NCI-H2171 (cell line): ENCODE measurements around the gene TICAM1.
"Not testable (repeated sequence)": the region's sequence is repeated elsewhere in the genome, so short reads cannot be mapped to it uniquely, and the experiment has no call there.

Experiments used
- DNase-seq: peaks from one replicate; lab custom pipeline; 2025; lab: John Stamatoyannopoulos, UW

The TICAM1 gene

DNA sequence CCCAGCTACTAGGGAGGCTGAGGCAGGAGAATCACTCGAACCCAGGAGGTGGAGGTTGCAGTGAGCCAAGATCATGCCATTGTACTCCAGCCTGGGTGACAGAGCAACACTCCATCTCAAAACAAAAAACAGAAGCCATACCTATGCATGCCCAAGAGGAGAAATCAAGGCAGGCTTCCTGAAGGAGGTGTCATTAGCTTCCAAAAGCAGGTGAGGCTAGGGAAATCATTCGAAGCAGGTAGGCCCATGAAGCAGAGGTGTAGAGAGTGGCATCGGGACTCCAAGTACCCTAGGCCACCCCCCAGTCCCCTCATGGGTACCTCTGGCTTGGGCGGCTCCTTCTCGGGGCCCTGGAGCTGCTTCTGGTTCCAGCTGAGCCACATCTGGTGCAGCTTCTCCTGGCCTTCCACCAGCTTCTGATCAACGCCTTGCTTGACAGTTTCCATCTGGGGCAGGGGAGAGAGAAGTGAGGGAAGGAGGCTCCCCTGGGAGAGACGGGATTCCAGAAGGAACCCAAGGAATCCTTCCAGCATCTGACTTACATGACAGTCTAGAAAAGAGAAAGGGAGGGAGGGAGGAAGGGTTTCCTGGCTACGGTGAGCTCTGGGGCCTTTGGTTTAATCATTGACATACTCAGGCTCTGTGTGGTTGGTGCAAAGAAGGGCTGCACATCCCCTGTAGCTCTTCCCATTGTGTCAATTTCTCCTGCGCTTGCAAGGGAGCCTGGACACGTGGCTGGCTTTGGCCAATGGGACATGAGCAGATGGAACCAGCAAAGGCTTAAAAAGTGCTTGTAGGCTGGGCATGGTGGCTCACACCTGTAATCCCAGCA lies 13.1 kb upstream of the TICAM1 start:
- no peak for DNase-seq

DNA sequence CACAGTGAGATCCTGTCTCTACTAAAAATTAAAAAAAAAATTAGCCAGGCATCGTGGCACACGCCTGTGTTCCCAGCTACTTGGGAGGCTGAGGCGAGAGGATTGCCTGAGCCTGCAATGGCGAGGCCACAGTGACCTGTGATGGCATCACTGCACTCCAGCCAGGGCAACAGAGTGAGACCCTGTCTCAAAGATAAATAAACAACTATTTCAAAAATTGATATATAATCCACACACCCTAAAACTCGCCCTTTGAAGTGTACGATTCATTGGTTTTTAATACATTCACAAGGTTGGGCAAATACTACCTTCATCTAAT lies 12.1 kb upstream of the TICAM1 start:
- DNase-seq = no peak

DNA sequence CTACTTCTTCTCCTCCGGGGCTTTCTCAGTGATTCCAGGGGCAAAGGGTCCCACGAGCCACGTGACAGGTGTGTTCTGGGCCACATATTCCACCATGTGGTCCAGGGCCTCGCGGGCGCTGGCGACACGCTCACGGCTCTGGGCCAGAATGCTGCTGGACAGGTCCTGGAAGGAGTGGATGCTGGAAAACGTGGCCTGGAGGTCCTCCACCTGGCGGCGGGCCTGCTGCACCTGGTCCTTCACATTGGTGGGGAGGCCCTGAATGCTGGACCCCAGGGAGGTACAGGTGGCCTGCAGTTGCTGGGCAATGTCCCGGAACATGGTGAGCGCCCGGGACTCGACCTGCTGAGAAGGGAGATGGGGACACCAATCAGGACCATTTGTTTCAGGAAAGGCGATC lies 7.7 kb upstream of the TICAM1 start:
- no peak for DNase-seq

DNA sequence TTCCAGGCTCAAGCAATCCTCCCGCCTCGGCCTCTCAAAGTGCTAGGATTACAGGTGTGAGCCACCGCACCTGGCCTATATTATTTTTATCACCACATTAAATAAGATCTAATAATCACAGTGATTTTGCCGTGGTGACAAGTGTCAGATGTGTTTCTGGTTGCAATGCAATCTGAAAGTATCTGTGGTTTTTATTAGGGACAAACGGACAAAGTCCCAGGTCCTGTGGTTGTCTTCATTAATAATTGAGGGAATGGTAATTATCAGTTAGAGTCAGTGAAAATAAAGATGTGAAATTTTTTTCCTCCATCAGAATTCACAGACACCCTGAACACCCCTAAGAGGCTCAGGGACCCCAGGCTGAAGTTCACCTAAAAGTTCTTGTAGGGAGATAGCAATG lies 1.3 kb upstream of the TICAM1 start:
- no peak for DNase-seq

DNA sequence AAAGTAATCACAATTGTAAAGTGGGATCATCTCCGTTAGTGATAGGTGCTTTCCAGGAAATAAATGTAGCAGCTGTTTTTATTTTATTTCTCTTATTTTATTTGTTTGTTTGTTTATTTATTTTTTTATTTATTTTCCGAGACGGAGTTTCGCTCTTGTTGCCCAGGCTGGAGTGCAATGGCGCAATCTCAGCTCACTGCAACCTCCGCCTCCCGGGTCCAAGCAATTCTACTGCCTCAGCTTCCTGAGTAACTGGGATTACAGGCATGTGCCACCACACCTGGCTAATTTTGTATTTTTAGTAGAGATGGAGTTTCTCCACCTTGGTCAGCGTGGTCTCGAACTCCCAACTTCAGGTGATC lies 448 bp upstream of the TICAM1 start:
- DNase-seq = not testable (repeated sequence)

DNA sequence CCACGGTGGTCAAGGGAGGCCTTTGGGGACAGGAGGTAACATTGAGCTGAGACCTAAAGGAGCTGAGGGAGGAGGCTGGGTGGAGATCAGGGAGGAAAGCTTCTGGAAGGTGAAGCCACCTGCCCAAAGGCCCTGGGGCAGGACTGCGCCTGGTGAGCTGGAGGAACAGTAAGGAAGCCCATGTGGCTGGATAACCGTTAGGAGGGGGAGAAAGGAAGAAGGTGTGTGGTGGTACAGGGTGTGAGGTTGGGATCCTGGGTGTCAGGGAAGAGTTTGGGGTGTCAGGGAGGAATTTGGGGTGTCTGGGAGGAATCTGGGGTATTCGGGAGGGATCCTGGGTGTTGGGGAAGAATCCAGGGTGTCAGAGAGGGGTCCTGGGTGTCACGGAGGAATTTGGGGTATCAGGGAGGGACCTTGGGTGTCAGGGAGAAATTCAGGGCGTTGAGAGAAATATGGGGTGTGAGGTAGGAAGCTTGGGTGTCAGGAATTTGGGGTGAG lies 695 bp downstream of the TICAM1 start:
- DNase-seq = no peak

DNA sequence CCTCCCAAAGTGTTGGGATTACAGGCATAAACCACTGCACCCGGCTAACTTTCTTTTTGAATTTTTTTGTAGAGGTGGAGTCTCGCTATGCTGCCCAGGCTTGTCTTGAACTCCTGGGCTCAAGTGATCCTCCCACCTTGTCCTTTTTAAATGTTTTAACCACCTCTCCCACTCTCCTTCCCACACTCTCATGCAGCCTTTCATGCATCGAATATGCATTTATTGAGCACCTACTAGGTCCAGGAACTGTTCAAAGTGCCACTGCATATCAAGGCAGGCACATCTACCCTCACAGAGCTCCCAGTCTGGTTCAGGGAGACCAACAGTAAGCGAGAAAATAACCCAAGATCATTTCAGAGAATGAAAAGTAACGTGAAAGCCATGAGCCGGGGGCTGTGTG lies 1.2 kb downstream of the TICAM1 start:
- no peak for DNase-seq

DNA sequence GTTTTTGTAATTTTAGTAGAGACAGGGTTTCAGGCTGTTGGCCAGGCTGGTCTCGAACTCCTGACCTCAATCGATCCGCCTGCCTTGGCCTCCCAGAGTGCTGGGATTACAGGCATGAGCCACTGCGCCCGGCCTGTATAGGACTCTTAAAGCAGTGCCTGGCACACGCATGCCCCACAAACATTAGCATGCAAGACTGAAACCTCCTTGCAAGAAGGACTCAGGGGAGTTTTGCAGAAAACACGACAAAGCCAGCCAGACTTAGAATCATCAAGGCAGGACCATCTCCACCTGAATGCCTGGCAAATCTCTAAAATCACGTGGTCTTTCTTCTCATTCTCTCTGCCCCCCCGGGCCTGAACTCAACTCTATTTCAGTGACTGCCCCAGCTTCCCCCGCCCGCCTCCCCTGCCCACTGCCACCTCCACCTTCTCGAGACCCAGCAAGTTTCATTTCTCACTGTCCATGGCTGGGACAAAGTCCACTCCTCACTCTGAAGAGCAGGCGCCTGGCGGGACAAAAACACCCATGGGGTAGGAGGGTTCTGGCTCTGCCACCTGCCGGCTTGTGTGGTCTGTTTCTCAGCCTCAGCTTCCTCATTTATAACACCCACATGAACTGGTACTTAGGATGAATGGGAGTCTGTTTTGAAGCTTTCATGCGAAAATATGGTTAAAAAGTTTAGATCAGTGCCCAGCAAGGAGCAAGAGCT lies 2.4 kb downstream of the TICAM1 start:
- no peak for DNase-seq

DNA sequence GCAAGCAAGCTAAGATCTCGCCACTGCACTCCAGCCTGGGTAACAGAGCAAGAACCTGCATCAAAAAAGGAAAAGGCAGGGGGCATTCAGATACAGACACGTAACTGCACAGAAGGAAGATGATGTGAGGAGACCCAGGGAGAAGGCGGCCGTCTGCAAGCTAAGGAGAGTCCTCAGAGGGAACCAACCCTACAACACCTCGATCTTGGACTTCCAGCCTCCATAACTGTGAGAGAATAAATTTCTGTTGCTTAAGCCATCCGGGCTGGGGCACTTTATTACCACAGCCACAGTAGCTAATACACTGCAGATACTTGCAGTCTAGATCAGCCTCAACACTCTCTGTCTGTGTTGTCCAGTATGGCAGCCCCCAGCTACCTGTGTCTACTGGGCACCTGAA lies 7.9 kb downstream of the TICAM1 start:
- no peak for DNase-seq

DNA sequence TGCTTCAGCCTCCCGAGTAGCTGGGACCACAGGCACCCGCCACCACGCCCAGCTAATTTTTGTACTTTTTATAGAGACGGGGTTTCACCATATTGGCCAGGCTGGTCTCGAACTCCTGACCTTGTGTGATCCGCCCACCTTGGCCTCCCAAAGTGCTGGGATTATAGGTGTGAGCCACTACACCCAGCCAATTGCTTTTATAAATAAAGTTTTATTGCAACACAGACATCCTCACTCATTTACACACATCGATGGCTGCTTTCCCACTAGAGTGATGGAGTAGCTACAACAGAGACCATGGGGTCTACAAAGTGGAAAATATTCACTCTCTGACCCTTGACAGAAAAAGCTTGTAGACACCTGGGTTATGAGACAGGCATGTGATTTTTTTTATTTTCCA lies 9.2 kb downstream of the TICAM1 start:
- DNase-seq = not testable (repeated sequence)

DNA sequence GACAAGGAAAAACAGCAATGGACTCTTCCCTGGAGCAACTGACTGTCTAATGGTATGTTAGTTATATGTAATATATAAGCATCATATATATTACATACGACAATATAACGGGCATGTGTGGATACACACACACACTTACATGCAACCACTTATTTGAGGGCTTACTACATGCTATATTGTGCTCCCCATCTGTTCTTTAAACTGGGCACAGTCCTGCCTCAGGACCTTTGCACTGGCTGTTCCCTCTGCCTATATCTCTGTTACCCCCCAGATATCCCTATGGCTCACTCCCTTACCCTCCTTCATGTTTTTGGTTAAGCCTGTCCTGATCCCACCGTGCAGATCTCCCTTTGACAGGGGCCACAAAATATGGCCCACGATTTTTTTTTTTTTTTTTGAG lies 10.2 kb downstream of the TICAM1 start:
- no peak for DNase-seq

DNA sequence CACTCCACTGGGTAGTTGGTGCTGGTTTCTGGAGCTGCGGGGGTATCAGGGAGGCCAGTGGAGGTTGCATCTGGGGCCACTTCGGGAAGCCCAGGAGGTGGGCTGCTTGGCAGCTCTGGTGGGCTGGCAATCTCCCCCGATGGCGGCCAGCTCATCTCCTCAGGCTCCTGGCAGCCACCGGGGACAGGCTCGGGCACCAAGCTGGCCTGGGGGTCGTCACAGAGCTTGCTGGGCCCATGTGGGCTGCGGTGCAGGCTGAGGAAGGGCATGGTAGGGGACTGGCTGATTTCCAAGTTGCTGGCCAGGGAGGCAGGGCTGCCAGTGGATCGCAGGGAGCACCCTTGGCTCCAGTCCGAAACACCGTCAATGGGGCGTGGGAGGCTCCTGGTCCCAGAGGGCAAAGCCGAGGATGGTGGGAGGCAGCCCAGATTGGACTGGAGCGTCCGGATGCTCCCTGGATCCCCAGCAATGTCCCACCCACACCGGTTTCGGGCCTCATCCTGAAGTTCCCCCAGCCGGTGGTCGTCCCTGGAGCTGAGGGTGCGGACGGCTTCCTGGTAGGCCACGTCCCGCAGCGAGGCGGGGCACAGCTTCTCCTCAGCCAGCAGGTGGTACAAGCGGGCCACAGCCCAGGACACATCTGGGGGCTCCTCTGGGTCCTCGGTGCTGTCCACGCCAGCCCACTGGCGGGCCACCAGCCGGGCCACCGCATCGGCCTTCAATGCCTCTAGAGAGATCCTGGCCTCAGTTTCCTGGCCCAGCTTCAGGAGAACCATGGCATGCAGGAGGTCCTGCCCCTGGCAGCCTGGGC lies 13.8 kb downstream of the TICAM1 start:
- no peak for DNase-seq

DNA sequence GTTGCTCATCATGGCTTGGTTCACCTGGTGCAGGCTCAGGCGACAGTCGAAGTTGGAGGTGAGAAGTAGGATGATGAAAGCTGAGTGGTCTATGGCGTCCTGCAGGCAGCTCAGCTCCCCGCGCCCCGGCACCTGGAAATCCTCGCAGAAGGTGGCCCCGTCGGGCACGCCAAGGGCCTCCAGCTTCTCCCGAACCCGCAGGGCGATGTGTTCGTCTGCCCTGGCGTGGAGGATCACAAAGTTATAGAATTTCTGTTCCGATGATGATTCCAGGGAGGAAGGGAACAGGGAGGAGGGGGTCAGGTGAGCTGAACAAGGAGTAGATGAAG lies 14.6 kb downstream of the TICAM1 start:
- DNase-seq = no peak

DNA sequence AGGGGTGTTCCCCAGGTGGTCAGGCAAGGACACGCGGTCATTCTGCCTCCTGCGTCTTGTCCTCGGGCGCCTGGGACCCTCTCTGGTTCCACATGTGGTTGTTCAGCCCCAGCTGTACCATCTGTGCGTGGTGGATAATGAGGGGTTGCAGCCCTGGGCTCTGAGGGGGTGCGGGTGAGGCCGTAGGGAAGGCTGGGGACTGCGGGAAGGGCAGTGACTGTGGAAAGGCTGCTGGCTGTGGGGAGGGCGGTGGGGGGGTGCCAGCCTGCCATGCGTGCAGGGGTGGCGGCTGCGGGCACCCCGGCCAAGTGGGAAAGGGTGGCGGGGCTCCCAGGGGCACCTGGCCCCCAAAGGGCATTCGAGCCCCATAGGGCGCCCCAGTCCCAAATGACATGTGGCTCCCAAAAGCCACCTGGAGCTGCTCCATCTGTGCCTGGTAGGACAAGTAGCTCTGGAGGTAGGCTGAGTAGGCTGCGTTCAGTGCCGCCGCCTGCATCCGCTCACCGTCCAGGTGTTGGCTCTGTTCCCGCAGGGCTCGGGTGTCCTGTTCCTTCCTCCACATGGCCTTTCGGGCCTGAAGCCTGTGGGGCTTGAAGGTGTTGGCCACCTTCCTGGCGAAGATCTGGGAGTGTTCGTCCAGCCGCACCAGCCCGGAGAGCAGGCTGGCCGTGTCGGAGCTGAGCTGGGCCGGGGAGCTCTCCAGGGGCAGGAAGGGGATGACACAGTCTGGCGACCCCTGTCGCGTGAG lies 15.1 kb downstream of the TICAM1 start:
- no peak for DNase-seq

DNA sequence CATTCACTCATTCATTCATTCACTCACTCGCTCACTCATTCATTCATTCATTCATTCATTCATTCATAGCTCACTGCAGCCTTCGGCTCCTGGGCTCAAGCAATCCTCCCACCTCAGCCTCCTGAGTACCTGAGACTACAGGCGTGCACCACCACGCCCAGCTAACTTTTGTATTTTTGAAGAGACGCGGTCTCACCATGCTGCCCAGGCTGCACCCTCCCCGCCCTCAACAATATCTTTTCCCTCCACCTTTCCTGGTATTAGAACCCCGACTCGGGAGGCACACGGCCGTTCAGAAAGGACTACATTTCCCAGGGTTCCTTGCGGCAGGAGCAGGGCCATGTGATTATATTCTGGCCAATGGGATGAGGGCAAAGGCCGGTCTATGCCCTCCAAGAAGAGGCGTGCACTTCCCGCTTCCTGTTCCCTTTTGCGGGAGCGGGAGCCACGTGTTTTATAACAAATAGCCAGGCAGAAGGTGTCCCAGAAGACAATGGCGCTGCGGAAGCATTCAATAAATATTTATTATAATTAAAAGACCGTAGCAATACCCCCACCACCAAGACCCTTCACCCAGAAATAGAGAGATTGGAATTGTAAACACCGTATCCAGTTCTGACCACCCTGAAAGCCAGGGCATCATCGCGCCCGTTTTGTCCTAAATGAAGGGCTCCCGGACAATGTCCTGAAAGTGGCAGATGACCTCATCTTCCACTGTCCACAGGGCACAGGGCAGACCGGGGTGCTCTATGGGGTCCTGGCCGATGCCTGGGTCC lies 15.9 kb downstream of the TICAM1 start:
- DNase-seq = peak; percentile 95

DNA sequence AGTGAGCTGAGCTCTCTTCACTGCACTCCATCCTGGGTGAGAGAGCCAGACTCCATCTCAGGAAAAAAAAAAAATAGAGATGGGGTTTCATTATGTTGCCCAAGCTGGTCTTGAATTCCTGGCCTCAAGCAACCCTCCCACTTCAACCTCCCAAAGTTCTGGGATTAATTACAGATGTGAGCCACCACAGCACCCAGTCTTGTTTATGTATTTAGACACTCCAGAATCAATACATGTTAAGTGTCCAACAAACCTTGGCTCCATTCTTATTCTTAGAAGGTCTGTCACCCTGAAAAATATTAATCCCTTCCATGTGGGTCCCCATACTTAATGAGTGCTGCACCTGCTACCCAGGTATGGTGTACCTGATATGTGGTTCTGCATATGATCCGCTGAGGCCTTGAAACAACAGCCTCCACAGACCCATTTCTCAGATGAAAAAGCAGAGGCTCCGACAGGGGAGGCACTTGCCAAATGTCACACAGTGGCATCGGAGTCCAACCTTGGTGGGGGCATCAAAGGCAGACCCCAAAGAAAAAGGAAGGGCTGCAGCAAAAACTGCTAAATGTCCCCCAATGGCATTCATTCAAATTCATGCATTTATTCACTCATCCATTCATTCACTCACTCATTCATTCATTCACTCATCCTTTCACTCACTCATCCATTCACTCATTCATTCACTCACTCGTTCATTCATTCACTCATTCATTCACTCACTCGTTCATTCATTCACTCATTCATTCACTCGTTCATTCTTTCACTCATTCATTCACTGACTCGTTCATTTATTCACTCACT lies 16.7 kb downstream of the TICAM1 start:
- DNase-seq = no peak

DNA sequence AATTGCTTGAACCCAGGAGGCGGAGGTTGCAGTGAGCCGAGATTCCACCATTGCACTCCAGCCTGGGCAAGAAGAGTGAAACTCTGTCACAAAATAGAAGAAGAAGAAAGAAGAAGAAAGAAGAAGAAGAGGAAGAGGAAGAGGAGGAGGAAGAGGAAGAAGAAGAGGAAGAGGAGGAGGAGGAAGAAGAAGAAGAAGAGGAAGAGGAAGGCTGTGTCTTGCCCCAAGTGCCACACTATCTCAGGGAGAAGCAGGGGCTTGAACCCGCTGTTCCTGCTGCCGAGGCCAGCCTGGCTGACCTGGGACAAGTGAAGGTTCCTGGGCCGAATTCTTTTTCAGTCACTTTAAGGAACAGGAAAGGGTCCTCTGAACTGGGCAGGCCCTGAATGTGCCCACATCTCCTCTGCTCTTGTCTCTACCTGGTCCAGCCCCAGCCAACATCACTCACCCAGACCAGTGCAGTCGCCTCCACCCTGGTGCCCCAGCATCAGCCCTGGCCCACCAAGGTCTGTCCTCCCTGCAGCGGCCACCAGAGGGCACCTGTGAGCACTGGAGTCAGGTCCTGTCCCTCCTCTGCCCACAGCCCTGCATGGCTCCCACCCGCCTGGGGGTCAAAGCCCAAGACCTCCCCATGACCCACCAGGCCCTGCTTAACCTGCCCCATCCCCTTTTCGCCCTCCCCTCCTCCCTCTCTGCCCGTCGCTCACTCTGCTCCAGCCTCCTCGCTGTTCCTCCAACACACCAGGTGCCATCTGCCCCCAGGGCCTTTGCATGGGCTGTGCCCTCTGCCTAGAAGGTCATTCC lies 20.0 kb downstream of the TICAM1 start:
- no peak for DNase-seq

DNA sequence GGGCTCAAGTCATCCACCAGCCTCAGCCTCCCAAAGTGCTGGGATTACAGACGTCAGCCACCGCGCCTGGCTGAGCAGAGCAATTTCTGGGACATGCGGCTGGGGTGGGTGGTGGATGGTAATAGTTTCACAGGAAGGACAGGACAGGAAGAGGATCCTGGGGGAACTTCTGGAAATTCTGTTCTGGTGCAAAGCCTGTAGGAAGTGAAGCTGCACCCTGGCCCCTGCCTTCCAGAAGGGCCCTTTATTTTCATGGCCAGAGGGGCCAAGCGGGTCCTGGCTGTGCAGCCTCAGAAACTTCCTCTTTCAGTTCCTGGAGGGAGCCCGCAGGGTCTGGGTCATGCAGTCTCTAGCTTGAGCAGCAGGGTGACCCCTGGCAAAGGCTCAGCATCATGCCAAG lies 24.3 kb downstream of the TICAM1 start:
- DNase-seq = no peak

DNA sequence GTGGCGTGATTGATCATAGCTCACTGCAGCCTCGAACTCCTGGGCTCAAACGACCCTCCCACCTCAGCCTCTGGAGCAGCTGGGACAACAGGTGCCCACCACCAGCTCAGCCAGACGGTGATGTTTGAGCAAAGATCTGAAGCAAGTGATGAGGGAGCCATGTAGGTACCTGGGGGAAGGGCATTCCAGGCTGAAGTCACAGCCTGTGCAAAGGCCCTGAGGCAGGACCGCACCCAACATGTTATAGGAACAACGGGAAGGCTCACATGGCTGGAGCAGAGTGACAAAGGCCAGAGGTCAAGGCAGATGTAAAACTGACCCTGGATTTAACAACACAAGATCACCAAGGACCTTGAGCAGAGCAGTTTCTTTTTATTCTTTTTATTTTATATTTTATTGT lies 25.1 kb downstream of the TICAM1 start:
- no peak for DNase-seq

DNA sequence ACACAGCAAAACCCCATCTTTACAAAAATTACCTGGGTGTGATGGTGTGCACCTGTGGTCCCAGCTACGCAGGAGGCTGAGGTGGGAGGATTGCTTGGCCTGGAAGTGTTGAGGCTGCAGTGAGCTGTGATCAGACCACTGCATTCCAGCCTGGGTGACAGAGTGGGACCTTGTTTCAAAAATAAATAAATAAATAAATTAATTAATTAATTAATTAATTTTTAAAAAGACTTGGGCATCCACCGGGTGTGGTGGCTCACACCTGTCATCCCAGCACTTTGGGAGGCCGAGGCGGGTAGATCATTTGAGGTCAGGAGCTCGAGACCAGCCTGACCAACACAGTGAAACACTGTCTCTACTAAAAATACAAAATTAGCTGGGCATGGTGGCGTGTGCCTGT lies 26.4 kb downstream of the TICAM1 start:
- DNase-seq = not testable (repeated sequence)
